ENCODE measurements around the gene ATP13A3. TPM values are rescaled to one million over a fixed set of nuclear protein-coding genes. Genes with fewer than 3 reads are reported as not detected.

The ATP13A3 gene
- total RNA-seq, 2 experiments from 2014 or later: 79.5 to 84.5 TPM

DNA sequence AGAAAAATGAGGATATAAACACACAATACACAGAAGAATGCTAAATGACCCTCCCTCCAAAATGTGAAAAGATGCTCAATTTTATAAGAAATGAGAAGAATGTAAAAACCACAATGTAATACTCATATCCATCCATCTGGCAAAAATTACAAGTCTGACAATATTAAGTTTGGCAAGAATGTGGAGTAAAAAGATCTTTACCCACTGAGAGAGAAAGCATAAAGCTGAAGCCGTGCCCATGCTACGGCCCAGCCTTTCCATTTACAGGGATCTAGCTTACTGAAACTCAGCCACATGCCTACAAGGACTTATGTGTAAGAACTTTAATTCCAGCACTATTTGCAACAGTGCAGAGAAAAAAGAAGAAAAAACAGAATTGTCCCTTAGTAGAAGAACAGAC is 42.9 kb downstream of the ATP13A3 start:
- POLR2A ChIA-PET: interaction anchor here (0.6 to 1.6 kb wide), 5 partner anchors 13 to 110 kb away, joined by 3 to 9 read pairs (median 3); no protein-coding TSS in a partner anchor

DNA sequence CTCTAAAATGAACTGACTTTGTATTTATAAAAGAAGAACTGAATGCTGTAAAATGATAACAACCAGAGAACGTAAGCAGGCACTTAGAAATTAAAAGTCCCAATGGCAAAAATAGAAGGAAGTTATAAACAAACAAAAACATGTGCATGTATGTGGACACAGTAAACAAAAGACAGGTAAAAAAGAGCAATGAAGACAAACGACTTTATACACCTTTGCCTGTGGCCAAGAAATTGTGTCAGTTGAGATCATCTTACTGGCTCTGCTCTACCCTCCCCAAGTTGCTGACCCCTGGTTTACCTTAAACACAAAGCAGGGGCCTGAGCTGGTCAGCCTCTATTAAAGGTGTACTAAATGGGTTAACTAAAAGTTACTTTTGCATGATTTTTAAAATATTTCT is 46.0 kb downstream of the ATP13A3 start:
- H3K9me3 ChIP-seq (ENCODE audit: low read length): no peaks in the 10 kb centered on the region
- H3K4me2 ChIP-seq (ENCODE audit: low read length): no peak overlapping the region
- no TSS peak for BruUV-seq (replicated peaks)
- H3K36me3 ChIP-seq (ENCODE audit: insufficient read depth, low read length): peaks cover 87% of the 10 kb centered on the region
- no peaks in the 10 kb centered on the region for H3K4me1 ChIP-seq (ENCODE audit: insufficient read depth, low read length, poor library complexity, severe bottlenecking)
- DNase-seq (ENCODE audit: low spot score): no peak
- intact Hi-C loops (cut with micrococcal nuclease; ENCODE audit: unreplicated experiment): no loop called here
- CTCF ChIA-PET (ENCODE audit: unreplicated experiment): no interaction called here
- H3K27ac ChIP-seq (ENCODE audit: low read depth, low read length, poor library complexity, severe bottlenecking): no peak overlapping the region
- POLR2A ChIA-PET: interaction anchor here (0.5 to 1.2 kb wide), 3 partner anchors 11 to 40 kb away, joined by 3 read pairs; no protein-coding TSS in a partner anchor
- no peaks in the 10 kb centered on the region for H4K20me1 ChIP-seq (ENCODE audit: insufficient read depth, low read length)
- TF ChIP-seq, protein P1, sequence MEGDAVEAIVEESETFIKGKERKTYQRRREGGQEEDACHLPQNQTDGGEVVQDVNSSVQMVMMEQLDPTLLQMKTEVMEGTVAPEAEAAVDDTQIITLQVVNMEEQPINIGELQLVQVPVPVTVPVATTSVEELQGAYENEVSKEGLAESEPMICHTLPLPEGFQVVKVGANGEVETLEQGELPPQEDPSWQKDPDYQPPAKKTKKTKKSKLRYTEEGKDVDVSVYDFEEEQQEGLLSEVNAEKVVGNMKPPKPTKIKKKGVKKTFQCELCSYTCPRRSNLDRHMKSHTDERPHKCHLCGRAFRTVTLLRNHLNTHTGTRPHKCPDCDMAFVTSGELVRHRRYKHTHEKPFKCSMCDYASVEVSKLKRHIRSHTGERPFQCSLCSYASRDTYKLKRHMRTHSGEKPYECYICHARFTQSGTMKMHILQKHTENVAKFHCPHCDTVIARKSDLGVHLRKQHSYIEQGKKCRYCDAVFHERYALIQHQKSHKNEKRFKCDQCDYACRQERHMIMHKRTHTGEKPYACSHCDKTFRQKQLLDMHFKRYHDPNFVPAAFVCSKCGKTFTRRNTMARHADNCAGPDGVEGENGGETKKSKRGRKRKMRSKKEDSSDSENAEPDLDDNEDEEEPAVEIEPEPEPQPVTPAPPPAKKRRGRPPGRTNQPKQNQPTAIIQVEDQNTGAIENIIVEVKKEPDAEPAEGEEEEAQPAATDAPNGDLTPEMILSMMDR (conservative IDR thresholded peaks at IDR 0.05; ENCODE audit: low read length): no peak
- no peak for TF ChIP-seq EZH2phosphoT487 (IDR thresholded peaks at IDR 0.05; ENCODE audit: borderline replicate concordance, low read depth, low read length)
- H3K4me3 ChIP-seq (ENCODE audit: low read depth, low read length, poor library complexity, severe bottlenecking): no peak overlapping the region
- no peaks in the 10 kb centered on the region for H3K79me2 ChIP-seq (ENCODE audit: insufficient read depth, low read depth, low read length)
- no peak overlapping the region for H2AFZ ChIP-seq (ENCODE audit: low read length)
- H3K9me2 ChIP-seq (ENCODE audit: insufficient read depth, low read length): no peaks in the 10 kb centered on the region

More for the DNA sequence above, 42.9 kb downstream of the ATP13A3 start:
- no peaks in the 10 kb centered on the region for H4K20me1 ChIP-seq (ENCODE audit: insufficient read depth, low read length)
- TF ChIP-seq, protein P1 (conservative IDR thresholded peaks at IDR 0.05; ENCODE audit: low read length): no peak
- no peak for TF ChIP-seq EZH2phosphoT487 (IDR thresholded peaks at IDR 0.05; ENCODE audit: borderline replicate concordance, low read depth, low read length)
- no peak overlapping the region for H3K4me3 ChIP-seq (ENCODE audit: low read depth, low read length, poor library complexity, severe bottlenecking)
- CTCF ChIA-PET (ENCODE audit: unreplicated experiment): no interaction called here
- H2AFZ ChIP-seq (ENCODE audit: low read length): no peak overlapping the region
- peaks cover 2% of the 10 kb centered on the region for H3K4me1 ChIP-seq (ENCODE audit: insufficient read depth, low read length, poor library complexity, severe bottlenecking)
- H3K9me2 ChIP-seq (ENCODE audit: insufficient read depth, low read length): no peaks in the 10 kb centered on the region
- BruUV-seq (replicated peaks): no TSS peak
- H3K36me3 ChIP-seq (ENCODE audit: insufficient read depth, low read length): peaks cover 86% of the 10 kb centered on the region
- no peaks in the 10 kb centered on the region for H3K79me2 ChIP-seq (ENCODE audit: insufficient read depth, low read depth, low read length)
- no peak overlapping the region for H3K27ac ChIP-seq (ENCODE audit: low read depth, low read length, poor library complexity, severe bottlenecking)
- H3K4me2 ChIP-seq (ENCODE audit: low read length): no peak overlapping the region
- intact Hi-C loops (cut with micrococcal nuclease; ENCODE audit: unreplicated experiment): no loop called here
- no peaks in the 10 kb centered on the region for H3K9me3 ChIP-seq (ENCODE audit: low read length)
- no peak for DNase-seq (ENCODE audit: low spot score)

- CTCF ChIA-PET (ENCODE audit: unreplicated experiment): no interaction called here
- no peak overlapping the region for H3K27ac ChIP-seq (ENCODE audit: low read depth, low read length, poor library complexity, severe bottlenecking)
- H3K4me3 ChIP-seq (ENCODE audit: low read depth, low read length, poor library complexity, severe bottlenecking): no peak overlapping the region
- DNase-seq (ENCODE audit: low spot score): no peak
- intact Hi-C loops (cut with micrococcal nuclease; ENCODE audit: unreplicated experiment): no loop called here
- H4K20me1 ChIP-seq (ENCODE audit: insufficient read depth, low read length): no peaks in the 10 kb centered on the region
- peaks cover 87% of the 10 kb centered on the region for H3K36me3 ChIP-seq (ENCODE audit: insufficient read depth, low read length)
- no TSS peak for BruUV-seq (replicated peaks)
- no peak overlapping the region for H2AFZ ChIP-seq (ENCODE audit: low read length)
- H3K4me2 ChIP-seq (ENCODE audit: low read length): no peak overlapping the region
- no peaks in the 10 kb centered on the region for H3K79me2 ChIP-seq (ENCODE audit: insufficient read depth, low read depth, low read length)
- no peaks in the 10 kb centered on the region for H3K4me1 ChIP-seq (ENCODE audit: insufficient read depth, low read length, poor library complexity, severe bottlenecking)
- no peaks in the 10 kb centered on the region for H3K9me2 ChIP-seq (ENCODE audit: insufficient read depth, low read length)
- TF ChIP-seq EZH2phosphoT487 (IDR thresholded peaks at IDR 0.05; ENCODE audit: borderline replicate concordance, low read depth, low read length): no peak
- TF ChIP-seq, protein P1 (conservative IDR thresholded peaks at IDR 0.05; ENCODE audit: low read length): no peak
- POLR2A ChIA-PET: interaction anchor here (0.5 to 1.6 kb wide), 3 partner anchors 10 to 41 kb away, joined by 3 to 6 read pairs (median 3); no protein-coding TSS in a partner anchor
- no peaks in the 10 kb centered on the region for H3K9me3 ChIP-seq (ENCODE audit: low read length)
Observed at GRCh38 chr3:194439881-194440550, 46.8 kb downstream of the ATP13A3 start.
